Epidermal melanocyte (primary cell): ENCODE data around the gene PHF23.
"Not testable (repeated sequence)": the region's sequence is repeated elsewhere in the genome, so short reads cannot be mapped to it uniquely, and the experiment has no call there.

Experiments used
- DNase-seq: peaks from one replicate; pipeline ENCODE4 v3.0.0; 2011; ENCODE audit warnings: low spot score; ENCODE audit not compliant: insufficient read length

Gene PHF23

DNA sequence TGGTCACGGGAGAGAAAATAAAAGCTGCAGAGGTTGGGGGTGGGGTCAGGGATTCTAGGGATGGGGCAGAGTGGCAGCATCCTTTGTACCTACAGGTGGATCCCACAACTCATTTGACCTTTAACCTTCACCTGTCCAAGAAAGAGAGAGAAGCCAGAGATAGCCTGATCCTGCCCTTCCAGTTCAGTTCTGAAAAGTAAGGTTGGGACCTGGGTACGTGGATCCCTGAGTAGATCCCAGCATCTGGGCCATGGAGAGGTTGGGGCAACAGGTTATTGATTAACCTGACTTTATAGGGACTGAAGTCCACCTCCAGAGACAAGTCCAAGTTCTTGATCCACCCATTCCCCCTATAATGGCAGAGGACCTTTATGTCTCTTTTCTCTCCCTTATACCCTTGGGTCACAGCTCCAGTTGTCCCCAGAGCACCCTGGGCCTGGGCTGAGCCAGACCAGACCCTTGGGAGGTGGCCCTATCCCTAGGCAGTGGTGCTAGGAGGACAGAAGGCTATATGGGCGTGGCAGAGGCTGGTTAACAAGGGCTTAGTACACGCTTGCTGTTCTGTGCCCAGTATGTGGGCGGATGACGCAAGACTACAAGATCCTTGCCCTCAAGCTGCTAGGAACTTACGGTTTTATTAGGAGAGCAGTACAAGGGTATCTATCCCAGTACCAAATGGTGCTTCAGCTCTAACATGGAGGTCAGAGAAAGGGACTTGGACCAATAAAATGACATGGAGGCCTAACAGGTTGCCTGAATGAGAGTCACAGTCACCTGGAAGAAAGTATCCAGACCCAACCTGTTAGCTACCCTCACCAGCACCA is 19.7 kb upstream of the PHF23 start:
- DNase-seq: no peak

GRCh38 chr17:7256766-7257456 is 17.7 kb upstream of the PHF23 start:
- no peak for DNase-seq

DNA sequence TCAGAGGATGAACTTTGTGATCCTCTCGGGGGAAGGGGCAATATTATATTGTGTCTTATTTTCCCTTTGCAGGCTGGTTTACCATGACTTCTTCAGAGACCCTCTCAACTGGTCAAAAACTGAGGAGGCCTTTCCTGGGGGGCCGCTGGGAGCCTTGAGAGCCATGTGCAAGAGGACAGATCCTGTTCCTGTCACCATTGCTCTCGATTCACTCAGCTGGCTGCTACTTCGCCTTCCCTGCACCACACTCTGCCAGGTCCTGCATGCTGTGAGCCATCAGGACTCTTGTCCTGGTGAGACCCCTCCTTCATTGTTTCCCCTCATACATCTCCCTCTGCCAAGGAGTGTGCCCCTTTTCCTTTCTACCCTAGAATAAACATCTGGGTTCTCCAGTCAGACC is 15.3 kb upstream of the PHF23 start:
- DNase-seq: no peak

DNA sequence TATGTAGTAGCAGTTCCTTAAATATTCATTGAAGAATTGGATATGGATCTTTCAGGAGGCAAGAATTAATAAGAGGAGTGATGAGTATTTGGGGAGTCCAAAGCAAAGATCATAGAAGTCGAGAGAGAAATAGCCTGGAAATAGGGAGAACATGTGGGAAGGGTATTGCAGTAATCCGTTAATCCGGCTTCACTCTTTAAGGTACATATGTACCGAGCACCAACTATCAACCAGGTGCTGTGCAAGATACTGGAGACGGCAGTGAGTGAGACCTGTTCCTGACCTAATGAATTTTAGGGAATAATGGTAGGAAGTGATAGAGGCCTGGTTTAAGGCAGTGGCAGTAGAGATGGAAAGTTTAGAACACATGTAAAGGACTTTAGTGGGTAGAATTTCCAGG is 13.8 kb upstream of the PHF23 start:
- no peak for DNase-seq

DNA sequence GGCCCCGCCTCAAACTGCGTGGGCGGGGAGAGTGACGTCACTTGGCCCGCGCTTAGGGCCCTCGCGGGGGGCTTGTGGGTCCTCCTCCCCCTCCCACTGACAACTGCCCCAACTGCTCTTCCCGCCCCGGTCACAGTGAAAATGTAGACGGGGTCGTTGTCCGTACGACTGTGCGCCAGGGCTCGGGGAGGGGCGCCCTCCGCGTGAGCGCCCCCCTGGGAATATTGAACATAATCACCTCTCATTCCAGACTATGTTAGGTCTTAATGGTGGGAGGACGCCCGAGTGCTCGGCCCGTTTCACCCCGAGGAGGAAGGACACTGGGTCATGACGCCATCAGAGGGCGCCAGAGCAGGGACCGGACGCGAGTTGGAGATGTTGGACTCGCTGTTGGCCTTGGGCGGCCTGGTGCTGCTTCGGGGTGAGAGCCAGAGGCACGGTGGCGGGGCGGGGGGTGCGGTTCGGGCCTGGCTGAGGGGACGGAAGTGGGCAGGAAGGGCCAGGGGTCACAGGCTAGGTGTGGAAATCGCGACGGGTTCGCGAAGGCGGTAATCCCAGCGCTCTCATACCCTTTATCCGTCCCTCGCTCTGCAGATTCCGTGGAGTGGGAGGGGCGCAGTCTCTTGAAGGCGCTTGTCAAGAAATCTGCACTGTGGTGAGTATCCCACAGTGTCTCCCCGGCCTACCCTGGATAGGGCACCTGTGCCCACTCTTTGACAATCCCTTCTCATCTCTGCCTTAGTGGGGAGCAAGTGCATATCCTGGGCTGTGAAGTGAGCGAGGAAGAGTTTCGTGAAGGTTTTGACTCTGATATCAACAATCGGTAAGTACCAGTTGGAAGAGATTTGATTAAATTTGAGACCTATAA is 13.2 kb upstream of the PHF23 start, which contains the start of gene ELP5:
ELP5 (plus strand) TSS at position 40 of the 868 bp plus-strand sequence; CDS start at position 376, 336 bp downstream.
- peak; percentile 94 for DNase-seq

GRCh38 chr17:7251661-7252175 is 12.5 kb upstream of the PHF23 start, which contains the start of gene CTDNEP1:
CTDNEP1 (minus strand) TSS chr17:7251734; CDS start chr17:7251296, 438 bp downstream.
- peak; percentile 96 for DNase-seq

DNA sequence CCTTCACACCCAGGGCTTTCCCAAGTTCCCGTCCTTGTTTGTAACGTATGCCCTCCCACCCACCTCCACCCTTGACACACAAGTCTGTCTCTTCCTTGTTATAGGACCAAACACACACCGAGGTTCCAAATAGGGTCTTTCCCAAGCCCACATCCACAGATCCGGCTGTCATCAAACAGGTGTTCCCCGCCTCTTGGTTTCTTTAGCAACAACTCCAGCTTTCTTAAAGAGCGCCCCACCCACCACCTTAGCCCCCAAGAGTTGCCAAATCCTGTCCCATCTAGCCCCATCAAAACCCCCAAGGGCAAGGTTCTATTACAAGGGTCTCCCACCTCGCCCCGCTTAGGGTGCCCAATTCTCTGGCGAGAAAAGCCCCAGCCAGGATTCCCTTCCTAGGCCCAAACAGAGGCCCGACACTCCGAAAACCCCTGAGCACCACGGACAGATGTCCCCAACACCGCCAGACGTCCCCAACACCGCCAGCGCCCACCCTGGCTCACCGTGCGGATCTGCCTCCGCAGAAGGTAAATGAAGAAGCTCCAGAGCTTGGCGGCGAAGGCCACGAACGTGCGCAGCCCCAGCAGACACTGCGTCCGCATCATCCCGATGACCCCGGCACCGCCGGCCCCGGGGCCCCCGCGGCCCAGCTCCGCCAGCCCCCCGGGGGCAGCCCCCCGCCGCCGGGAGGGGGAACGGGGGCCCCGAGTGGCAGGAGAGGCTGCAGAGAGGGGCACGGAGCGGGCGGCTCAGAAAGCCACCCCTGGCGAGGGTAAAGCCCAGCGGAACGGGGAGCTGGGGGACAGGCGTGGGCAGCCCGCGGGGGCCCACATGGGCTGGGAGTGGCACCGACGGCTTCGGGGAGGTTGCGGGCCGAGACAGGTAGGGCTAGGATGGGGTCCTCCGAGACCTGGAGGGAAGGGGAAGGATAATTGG is 11.7 kb upstream of the PHF23 start:
- no peak for DNase-seq

- no peak for DNase-seq
Observed at GRCh38 chr17:7249830-7250229, 10.6 kb upstream of the PHF23 start.

DNA sequence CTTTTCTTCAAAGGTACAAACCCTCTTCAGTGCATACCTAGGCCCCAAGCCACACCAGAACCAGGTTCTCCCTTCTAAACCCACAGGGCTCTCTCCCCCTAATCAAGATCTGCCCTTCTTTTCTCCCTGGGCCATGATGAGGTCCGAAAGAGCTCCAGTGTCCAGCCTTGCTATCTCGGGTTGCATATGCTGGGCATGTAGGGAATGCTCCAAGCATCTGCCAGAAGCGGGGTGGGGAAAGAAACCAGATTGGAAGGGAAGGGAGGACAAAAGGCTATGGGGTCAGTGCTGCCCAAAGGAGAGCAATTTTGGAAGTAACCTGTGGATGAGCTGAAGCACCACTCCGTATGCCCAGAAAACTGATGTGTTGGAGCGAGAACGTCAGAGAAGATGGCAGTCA is 10.0 kb upstream of the PHF23 start:
- no peak for DNase-seq

DNA sequence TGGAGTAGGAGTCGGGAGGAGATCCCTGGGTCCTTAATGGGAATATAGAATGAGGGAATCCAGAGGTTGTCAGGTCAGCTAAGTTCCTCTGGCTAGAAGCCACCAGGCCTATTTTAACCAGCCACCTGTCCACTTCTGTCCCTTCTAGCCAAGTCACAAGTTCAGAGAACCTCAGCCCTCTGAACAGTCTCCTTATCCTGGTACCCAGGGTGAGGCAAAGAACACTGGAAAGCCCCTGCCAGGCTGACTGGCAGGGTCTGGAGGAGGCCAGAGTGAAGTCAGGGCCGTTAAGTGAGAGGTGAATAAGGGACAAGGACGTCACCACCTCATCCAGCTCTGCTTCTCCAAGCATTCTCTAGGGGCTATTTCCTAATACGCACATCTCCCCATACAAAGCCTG is 9.5 kb upstream of the PHF23 start:
- DNase-seq: no peak

- no peak for DNase-seq
Observed at GRCh38 chr17:7246779-7247178, 7.5 kb upstream of the PHF23 start.

DNA sequence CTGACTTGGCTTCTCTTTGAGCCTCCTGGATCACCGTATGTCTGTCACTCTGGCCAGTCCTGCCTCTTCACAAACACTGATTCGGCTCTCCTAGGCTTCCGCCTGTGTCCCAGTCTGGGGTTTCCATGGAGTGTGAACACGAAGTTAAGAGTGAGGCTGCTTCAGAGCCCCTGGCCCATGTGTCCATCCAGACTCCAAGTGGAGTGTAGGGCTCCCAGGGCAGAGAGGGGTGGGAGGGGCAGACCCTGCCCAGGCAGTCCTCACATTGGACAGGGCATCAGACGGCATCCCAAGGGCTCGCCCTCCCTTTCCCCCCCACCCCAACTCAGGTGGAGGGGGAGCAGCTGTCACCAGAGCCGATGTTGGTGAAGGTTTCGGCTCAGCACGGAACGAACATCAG is 4.6 kb upstream of the PHF23 start:
- not testable (repeated sequence) for DNase-seq

GRCh38 chr17:7243453-7243729 is 4.1 kb upstream of the PHF23 start:
- no peak for DNase-seq

GRCh38 chr17:7242717-7243452 is 3.6 kb upstream of the PHF23 start:
- DNase-seq: peak; percentile 92

GRCh38 chr17:7241783-7242716 is 2.8 kb upstream of the PHF23 start, which contains the start of gene GABARAP:
GABARAP (minus strand) TSS chr17:7242449; CDS start chr17:7242330, 119 bp downstream.
- DNase-seq: peak; percentile 80

DNA sequence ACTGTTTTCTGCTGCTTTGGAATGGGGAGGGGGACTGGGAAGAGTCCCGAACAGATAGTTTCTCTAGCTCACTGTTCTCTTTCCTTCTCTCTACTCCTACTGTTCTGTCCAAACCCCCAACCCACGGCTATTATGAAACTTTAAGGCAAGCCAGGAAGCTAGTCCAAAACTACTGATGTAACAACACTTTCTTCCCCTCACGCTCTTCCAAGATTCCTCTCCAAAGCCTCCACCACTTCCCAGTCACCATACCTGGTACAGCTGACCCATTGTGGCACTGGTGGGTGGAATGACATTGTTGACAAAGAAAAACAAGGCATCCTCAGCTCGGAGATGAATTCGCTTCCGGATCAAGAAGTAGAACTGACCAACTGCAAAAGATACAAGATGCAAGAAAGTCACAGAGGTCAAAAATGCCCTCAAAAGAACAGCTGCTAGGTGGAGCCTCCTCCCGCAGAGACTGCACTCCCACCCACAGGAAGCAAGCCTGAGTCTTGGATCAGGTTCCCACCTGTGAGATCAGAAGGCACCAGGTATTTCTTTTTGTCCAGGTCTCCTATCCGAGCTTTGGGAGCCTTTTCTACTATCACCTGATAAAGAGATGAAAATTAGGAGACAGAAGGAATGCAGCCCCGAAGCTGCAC is 2.0 kb upstream of the PHF23 start:
- no peak for DNase-seq

DNA sequence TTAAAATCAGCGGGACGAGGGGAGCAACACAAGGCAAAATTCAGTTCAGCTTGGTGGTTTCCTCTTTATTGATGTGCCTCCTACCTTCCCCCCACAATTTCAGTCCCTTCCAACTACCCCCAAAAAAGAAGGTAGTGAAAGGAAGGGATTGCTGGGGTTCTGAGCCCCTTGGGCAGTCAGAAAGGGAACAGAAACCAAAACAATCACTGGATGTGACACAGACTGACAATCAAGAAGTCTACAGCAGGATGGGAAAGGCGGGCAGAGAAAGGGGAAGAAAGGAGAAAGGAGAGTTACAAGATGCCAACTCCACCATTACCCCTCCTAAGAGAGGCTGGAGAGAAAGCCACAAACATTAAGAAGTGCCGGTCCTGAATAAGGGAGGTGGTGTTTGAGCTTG is 1.1 kb upstream of the PHF23 start:
- DNase-seq: no peak

DNA sequence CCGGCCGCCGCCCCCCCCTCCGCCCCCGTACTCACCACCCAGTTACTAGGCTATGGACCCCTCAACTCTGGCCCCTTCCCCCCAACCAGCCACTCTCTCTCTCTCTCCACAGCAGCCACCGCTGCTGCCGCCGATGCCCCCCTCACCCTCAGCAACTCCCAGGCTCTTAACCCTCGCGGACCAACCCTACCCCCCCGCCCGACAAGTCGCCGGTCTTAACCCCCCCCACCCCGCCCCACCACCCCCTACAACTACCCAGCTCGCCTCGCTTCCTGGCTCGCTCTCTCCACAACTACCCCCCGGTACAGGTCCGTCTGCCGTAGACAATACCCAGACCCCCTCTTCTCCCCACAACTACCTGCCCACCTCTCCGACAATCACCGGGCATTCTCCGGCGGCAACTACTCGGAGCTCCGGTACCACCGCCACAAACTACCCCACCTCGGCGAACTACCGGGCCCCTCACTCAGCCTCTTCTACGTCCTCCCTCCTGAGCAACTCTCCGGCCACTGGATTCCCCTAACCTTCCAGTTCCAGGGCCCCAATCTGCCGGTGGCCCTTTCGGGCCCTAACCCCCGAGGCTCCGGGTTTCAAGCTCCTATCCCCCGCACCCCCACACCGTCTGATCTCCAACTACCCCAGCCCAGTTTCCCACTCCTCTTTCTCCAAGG is 702 bp downstream of the PHF23 start:
- DNase-seq: no peak
